AG09319 (cell line): ENCODE measurements around the gene NRF1.

Experiments
- DNase-seq: peaks from one replicate; pipeline ENCODE4 v3.0.0-alpha.2; 2010; ENCODE audit warnings: low read depth; ENCODE audit errors: extremely low read depth
- TF ChIP-seq, protein P1 (sequence below): IDR thresholded peaks from 2 replicates; pipeline ENCODE4 v1.5.1; 2011; ENCODE audit warnings: low read depth, mild to moderate bottlenecking, inconsistent platforms, low read length, moderate library complexity

Gene NRF1

DNA sequence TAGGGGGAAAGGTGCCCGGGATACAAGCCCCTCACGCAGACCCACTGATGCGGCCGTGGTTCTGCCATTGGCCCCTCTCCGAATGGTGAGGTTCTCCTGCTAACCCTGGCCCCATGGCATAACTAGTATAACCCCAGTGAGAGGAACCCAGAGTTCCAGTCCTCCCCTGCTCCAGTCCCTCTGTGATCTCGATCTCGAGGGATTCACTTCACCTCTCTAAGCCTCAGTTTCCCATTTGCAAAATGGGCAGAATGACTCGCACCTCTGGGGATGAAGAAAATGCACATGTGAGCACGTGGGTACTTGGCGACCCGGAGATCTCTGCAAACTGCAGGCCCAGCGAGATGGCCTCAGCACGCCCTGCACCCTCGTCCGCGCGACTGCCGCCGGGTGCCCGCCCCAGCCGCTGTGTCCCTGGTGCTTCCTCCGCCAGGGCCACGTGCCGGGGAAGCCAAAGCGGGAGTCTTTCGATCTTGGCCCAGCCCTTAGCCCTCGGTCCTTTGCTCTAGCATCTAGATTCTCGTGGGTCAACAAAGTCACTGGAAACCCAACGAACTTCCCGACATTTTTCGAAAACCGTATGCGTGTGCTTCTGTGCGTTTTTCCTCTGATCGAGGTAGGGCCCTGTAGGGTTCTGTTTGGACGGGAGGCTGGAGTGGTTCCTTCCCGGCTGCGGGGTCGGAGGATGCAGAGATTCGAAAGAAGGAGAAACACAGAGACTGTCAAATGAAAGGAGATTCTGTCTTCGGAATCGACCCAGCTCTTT lies 171.5 kb downstream of the NRF1 start:
- no peak for DNase-seq
- TF ChIP-seq, protein P1, sequence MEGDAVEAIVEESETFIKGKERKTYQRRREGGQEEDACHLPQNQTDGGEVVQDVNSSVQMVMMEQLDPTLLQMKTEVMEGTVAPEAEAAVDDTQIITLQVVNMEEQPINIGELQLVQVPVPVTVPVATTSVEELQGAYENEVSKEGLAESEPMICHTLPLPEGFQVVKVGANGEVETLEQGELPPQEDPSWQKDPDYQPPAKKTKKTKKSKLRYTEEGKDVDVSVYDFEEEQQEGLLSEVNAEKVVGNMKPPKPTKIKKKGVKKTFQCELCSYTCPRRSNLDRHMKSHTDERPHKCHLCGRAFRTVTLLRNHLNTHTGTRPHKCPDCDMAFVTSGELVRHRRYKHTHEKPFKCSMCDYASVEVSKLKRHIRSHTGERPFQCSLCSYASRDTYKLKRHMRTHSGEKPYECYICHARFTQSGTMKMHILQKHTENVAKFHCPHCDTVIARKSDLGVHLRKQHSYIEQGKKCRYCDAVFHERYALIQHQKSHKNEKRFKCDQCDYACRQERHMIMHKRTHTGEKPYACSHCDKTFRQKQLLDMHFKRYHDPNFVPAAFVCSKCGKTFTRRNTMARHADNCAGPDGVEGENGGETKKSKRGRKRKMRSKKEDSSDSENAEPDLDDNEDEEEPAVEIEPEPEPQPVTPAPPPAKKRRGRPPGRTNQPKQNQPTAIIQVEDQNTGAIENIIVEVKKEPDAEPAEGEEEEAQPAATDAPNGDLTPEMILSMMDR, result no peak

DNA sequence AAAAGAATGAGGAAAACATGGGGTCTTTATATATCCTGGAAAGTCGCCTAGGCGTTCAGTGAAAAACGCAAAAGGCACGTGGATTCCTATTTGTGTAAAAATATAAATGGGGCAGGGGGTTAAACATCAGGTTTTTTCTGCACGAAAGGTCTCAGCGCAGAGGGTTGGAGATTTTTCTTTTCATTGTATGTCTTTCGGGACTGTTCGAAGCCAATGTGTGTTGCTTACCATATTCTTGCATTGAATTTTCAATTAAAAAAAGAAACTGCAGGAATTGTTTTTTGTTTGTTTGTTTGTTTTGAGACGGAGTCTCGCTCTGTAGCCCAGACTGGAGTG lies 172.0 kb downstream of the NRF1 start:
- no peak for DNase-seq
- TF ChIP-seq, protein P1, result no peak

DNA sequence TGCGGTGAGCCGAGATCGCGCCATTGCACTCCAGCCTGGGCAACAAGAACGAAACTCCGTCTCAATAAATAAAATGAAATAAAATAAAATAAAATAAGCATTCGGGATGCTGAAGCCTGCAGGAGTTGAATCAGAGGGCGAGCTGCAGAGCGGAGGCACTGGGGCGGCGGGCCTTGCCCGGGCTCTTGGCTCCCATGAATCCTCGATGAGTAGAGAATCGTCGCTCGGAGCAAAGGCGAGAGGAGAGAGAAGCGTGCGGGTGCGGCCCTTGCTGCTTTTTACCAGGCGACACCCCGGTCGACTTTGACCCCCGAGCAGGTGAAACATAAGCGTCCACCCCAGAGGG lies 172.9 kb downstream of the NRF1 start:
- TF ChIP-seq, protein P1, result no peak
- DNase-seq, result no peak

DNA sequence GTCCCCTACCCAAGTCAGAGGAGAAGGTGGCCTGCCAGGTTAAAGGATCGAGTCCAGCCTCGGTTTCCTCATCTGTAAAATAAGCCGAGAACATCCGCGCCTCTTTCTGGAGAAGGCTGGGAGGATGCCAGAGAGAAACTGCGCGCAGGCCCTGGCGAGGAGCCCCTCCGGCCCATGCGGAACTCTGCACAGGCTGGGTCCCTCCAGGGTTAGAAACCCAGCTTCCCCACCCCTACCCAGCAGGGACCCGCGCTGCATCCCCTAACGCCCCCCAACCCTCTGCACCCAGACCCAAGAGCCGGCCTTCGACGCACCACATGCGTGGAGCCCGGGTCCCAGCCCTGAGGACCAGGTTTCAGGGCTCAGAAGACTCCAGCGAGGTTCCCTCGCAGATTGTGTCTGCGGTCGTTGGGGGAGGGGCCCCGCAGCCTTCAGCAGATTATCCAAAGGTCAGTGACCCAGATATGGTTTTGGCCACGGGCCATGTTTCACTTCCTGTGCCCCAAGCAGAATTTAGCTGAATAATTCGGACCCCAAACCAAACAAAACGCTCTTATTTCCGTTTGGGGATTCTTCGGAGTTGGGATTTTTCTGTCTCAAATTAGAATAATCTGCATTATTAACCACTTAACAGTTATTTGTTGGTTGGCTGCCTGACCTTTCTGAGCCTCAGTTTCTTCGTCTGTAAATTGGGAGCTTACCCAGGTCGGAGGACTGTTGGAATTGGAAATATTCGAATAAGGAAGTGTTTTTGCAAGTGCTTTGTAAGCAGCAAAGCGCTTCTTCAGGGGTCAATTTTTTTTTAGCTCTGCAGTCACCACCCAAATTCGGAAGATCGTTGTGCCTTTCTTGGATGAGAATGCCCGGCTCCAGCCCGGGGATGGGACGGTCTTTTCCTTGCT lies 173.5 kb downstream of the NRF1 start:
- no peak for DNase-seq
- TF ChIP-seq, protein P1, result no peak

DNA sequence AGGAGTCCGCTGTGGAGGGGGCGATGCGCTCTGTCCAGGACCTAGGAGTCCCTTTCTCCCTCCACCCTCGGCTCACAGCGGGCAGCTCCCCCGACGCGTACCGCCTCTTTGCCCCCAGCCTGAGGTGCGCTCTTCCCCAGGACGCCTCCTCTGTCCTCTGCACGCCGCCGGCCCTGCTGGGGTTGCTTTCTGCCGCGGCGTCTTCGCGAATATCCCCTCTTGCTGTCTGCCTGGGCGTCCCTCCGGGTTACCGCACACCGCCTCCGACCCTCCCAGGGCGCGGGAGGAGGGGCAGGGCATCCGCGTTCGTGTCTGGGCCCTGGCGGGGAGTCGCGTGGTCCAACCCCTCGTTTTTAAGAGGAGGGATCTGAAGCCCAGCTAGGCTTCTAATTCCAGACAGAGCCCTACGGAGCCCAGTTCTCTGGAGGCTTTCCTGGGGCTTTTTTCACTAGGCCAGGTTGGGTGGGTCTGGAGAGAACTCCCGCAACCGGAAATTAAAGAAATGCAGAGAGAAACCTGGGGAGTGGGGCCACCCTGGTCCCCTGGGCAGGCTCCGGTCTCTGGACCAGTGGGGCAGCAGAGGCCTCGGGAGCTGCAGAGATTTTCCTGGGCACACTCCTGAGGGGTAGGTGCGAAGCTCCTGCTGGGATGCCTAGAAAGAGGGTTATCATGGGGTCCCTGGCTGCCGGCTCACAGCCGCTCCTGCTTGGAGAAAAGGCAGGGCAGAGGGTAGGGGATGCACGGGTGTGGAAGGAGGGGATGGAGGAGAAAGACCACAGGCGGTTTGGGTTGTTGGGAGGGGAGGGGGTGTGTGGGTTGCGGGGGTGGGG lies 174.4 kb downstream of the NRF1 start:
- TF ChIP-seq, protein P1, result no peak
- no peak for DNase-seq

DNA sequence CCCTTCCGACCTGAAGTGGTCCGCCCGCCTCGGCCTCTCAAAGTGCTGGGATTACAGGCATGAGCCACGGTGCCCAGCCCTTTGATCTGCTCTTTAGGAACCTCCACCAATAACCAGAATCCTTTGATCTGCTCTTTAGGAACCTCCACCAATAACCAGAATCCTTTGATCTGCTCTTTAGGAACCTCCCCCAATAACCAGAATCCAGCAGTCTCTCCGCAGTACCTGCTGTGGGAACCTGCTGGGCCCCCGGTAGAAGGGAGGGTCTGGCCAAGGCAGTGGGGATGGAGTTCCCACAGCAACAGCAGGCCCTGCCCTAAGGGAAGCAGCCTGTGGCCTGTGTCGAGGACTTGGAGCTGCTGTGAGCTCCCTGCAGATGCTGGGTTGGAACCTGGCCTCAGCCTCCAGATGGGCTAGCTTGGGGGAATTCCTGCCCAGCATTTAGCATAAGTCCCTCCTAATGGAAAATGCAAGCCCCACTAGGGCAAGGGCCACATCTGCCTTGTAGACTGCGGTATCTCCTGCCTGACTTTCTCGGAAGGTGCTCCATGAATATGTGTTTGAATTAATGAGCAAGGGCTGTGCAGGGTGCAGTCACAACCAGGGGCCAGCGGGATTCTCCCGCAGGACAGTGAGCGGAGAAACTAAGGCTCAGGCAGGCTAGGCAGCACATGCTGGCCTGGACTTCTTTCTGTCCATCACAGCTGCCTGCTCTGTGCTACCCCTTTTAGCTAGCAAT lies 175.5 kb downstream of the NRF1 start:
- TF ChIP-seq, protein P1, result no peak
- DNase-seq, result no peak
